ENCODE results near the gene HSD17B8. TPM values are rescaled to one million over a fixed set of nuclear protein-coding genes. Genes with fewer than 3 reads are reported as not detected.

HSD17B8 gene
- 13.6 TPM for total RNA-seq

- DNase-seq (ENCODE audit: low spot score), result peak; percentile 95
Observed at GRCh38 chr6:33204415-33205190, at the start of gene HSD17B8. HSD17B8 (plus strand) TSS chr6:33204655; CDS start chr6:33204669, 14 bp downstream.

GRCh38 chr6:33156561-33156960 is 47.9 kb upstream of the HSD17B8 start:
- DNase-seq (ENCODE audit: low spot score), result no peak

GRCh38 chr6:33156964-33157363 is 47.5 kb upstream of the HSD17B8 start:
- DNase-seq (ENCODE audit: low spot score), result no peak

GRCh38 chr6:33160096-33160495 is 44.4 kb upstream of the HSD17B8 start:
- no peak for DNase-seq (ENCODE audit: low spot score)

GRCh38 chr6:33160728-33161344 is 43.6 kb upstream of the HSD17B8 start:
- DNase-seq (ENCODE audit: low spot score), result no peak

GRCh38 chr6:33161354-33162331 is 42.8 kb upstream of the HSD17B8 start:
- DNase-seq (ENCODE audit: low spot score), result peak; percentile 79

- DNase-seq (ENCODE audit: low spot score), result no peak
Observed at GRCh38 chr6:33163540-33163939, 40.9 kb upstream of the HSD17B8 start.

GRCh38 chr6:33164176-33164575 is 40.3 kb upstream of the HSD17B8 start:
- no peak for DNase-seq (ENCODE audit: low spot score)

- DNase-seq (ENCODE audit: low spot score), result no peak
Observed at GRCh38 chr6:33164665-33165373, 39.6 kb upstream of the HSD17B8 start.

GRCh38 chr6:33165581-33166258 is 38.7 kb upstream of the HSD17B8 start:
- DNase-seq (ENCODE audit: low spot score), result no peak

- no peak for DNase-seq (ENCODE audit: low spot score)
Observed at GRCh38 chr6:33166363-33166762, 38.1 kb upstream of the HSD17B8 start.

- no peak for DNase-seq (ENCODE audit: low spot score)
Observed at GRCh38 chr6:33166811-33167210, 37.6 kb upstream of the HSD17B8 start.

GRCh38 chr6:33167374-33168283 is 36.8 kb upstream of the HSD17B8 start:
- DNase-seq (ENCODE audit: low spot score), result no peak

GRCh38 chr6:33168284-33168601 is 36.2 kb upstream of the HSD17B8 start:
- DNase-seq (ENCODE audit: low spot score), result no peak

- no peak for DNase-seq (ENCODE audit: low spot score)
Observed at GRCh38 chr6:33168639-33169038, 35.8 kb upstream of the HSD17B8 start.

GRCh38 chr6:33169291-33170175 is 34.9 kb upstream of the HSD17B8 start:
- no peak for DNase-seq (ENCODE audit: low spot score)

- no peak for DNase-seq (ENCODE audit: low spot score)
Observed at GRCh38 chr6:33170176-33171015, 34.1 kb upstream of the HSD17B8 start.

Data from mucosa of gallbladder (tissue), 1 donor.